ENCODE results near the gene NIT2. TPM values are rescaled to one million over a fixed set of nuclear protein-coding genes. Genes with fewer than 3 reads are reported as not detected.
"Not testable (repeated sequence)": the region's sequence is repeated elsewhere in the genome, so short reads cannot be mapped to it uniquely, and the experiment has no call there.

Gene NIT2
- total and polyA plus RNA-seq, 2 of the 4 experiments (the other 2 are of a cell fraction) = 12.4 to 27.1 TPM

DNA sequence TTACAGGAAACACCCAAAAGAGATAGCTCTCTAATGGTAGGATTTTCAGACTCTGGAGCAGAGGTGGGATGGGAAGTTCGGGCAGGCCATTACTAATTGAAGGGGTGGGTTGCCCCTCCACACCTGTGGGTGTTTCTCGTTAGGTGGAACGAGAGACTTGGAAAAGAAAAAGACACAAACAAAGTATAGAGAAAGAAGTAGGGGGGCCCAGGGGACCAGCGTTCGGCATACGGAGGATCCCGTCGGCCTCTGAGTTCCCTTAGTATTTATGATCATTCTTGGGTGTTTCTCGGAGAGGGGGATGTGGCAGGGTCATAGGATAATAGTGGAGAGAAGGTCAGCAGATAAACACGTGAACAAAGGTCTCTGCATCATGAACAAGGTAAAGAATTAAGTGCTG lies 1.7 kb downstream of the NIT2 start:
- dilution Hi-C loops (cut with HindIII; ENCODE audit: low sequenced_read_pairs, unreplicated experiment); CTCF ChIA-PET; DNase-seq; H4K5ac ChIP-seq (ENCODE audit: low read depth, low read length); H3K56ac ChIP-seq (ENCODE audit: extremely low read depth, insufficient read depth, low read length); intact Hi-C loops (cut with micrococcal nuclease); H2BK5ac ChIP-seq (ENCODE audit: low read depth, low read length, poor library complexity, severe bottlenecking); H2BK20ac ChIP-seq (ENCODE audit: low read depth, low read length); H4K20me1 ChIP-seq (ENCODE audit: insufficient read depth, low read length); H4K91ac ChIP-seq (ENCODE audit: insufficient read depth, low read depth, low read length); H2AK9ac ChIP-seq (replicated peaks; ENCODE audit: low read depth, low read length, poor library complexity); H3K4me3 ChIP-seq (ENCODE audit: insufficient read depth, low read depth, low read length); H2AFZ ChIP-seq (replicated peaks; ENCODE audit: low read length, poor library complexity); H2BK15ac ChIP-seq (ENCODE audit: low read depth, low read length); BruUV-seq (replicated peaks); H4K8ac ChIP-seq (ENCODE audit: low read depth in 2 of 2, low read length in 2 of 2); H3K14ac ChIP-seq (replicated peaks; ENCODE audit: low read depth, low read length); H3K18ac ChIP-seq (ENCODE audit: low read depth, low read length); H3K4ac ChIP-seq (ENCODE audit: low read depth, low read length); H2AK5ac ChIP-seq (ENCODE audit: low read depth, low read length); H3K27ac ChIP-seq (ENCODE audit: insufficient read depth, low read length); H2BK120ac ChIP-seq (ENCODE audit: low read depth, low read length); H3K9me3 ChIP-seq (ENCODE audit: control insufficient read depth, insufficient read depth, low read length); POLR2A ChIA-PET (ENCODE audit: unreplicated experiment); H3K27me3 ChIP-seq (ENCODE audit: control insufficient read depth, insufficient read depth, low read length); in situ Hi-C loops (cut with MboI; ENCODE audit: low sequenced_read_pairs); H3K4me2 ChIP-seq (ENCODE audit: low read depth, low read length); H3K9me1 ChIP-seq (ENCODE audit: insufficient read depth, low read length); H3K23ac ChIP-seq (ENCODE audit: low read depth, low read length); H3K9ac ChIP-seq (ENCODE audit: low read depth, low read length); ATAC-seq (ENCODE audit: low read depth); H3K4me1 ChIP-seq (ENCODE audit: control insufficient read depth, insufficient read depth, low read length): not testable (repeated sequence)
- peaks cover 12% of the 10 kb centered on the region for H3K36me3 ChIP-seq (ENCODE audit: control insufficient read depth, insufficient read depth, low read length)
- peaks cover 21 to 28% of the 10 kb centered on the region in 2 experiments for H3K79me1 ChIP-seq (ENCODE audit: low read depth in 1 of 2, low read length in 2 of 2)
- 100% methylated on average over 1 of the region's 10 CpGs; no CpG with 5 or more reads in 1 of the 2 experiments for WGBS, 2 experiments (ENCODE audit: extremely low coverage in 2 of 2, insufficient read length in 1 of 2)
